H1 (cell line): ENCODE measurements around the gene NDUFS8. TPM values are rescaled to one million over a fixed set of nuclear protein-coding genes. Genes with fewer than 3 reads are reported as not detected.

Experiments used
- CTCF ChIA-PET: fragments of 300-600 bp; sonication (Branson Sonifier 250); formaldehyde crosslinking; loops from one replicate; lab custom pipeline; 2021; ENCODE audit not compliant: partially characterized antibody; lab: Charles Lee
- POLR2A ChIA-PET: fragments of 300-600 bp; sonication (Branson Sonifier 250); formaldehyde crosslinking; loops from one replicate; lab custom pipeline; 2021; ENCODE audit warnings: inconsistent platforms; ENCODE audit not compliant: partially characterized antibody; lab: Charles Lee
- DNase-seq, 2 experiments: peaks; one replicate each; pipeline versions ENCODE4 v3.0.0 to v3.0.0-alpha.2; 2010 to 2022; ENCODE audit warnings: low spot score in 2 of 2, low read depth in 1 of 2, mixed read lengths in 1 of 2
- FAIRE-seq: peaks from 2 replicates; lab custom pipeline; 2011; peaks lifted over from hg19 to GRCh38; lab: Jason Lieb, UNC
- H2AFZ ChIP-seq: 2 replicates; pipeline ENCODE4 v1.8.1; 2012; ENCODE audit warnings: low read length, inconsistent platforms
- H2AK5ac ChIP-seq: 2 replicates; pipeline ENCODE4 v1.6.1; 2013; ENCODE audit warnings: low read depth, low read length
- H2BK120ac ChIP-seq: replicated peaks from 2 replicates; pipeline ENCODE3; 2013; ENCODE audit warnings: low read depth, low read length, inconsistent platforms
- H2BK12ac ChIP-seq: 2 replicates; pipeline ENCODE4 v1.6.1; 2013; ENCODE audit warnings: low read depth, low read length
- H2BK15ac ChIP-seq: 2 replicates; pipeline ENCODE4 v1.6.1; 2013; ENCODE audit warnings: low read length
- H2BK20ac ChIP-seq: 2 replicates; pipeline ENCODE4 v1.6.1; 2013; ENCODE audit warnings: low read length
- H2BK5ac ChIP-seq: 2 replicates; pipeline ENCODE4 v1.6.1; 2013; ENCODE audit warnings: low read depth, low read length
- H3K14ac ChIP-seq: 2 replicates; pipeline ENCODE4 v1.6.1; 2013; ENCODE audit warnings: inconsistent platforms; ENCODE audit not compliant: insufficient read length
- H3K18ac ChIP-seq: 2 replicates; pipeline ENCODE4 v1.6.1; 2013; ENCODE audit warnings: low read length; ENCODE audit errors: extremely low read depth
- H3K23ac ChIP-seq: 2 replicates; pipeline ENCODE4 v1.6.1; 2013; ENCODE audit warnings: inconsistent platforms; ENCODE audit not compliant: insufficient read length
- H3K23me2 ChIP-seq: 2 replicates; pipeline ENCODE4 v1.6.1; 2013; ENCODE audit warnings: low read depth, low read length
- H3K27ac ChIP-seq: 2 replicates; pipeline ENCODE4 v1.6.1; 2011; ENCODE audit warnings: low read depth, low read length, inconsistent platforms
- H3K27me3 ChIP-seq, 4 experiments: replicated peaks in 1 of 4; 1 replicate in 1 of 4; 2 replicates in 3 of 4; pipeline versions ENCODE4 v1.6.1 to v1.8.1; 2011 to 2013; ENCODE audit warnings: low read length in 3 of 4, mild to moderate bottlenecking in 3 of 4, inconsistent platforms in 2 of 4, mixed read lengths in 2 of 4, moderate library complexity in 1 of 4; ENCODE audit not compliant: control insufficient read depth in 3 of 4, insufficient read depth in 3 of 4; ENCODE audit errors: extremely low read depth in 1 of 4
- H3K36me3 ChIP-seq, 4 experiments: 2 replicates each; pipeline versions ENCODE4 v1.6.1 to v1.8.1; 2011 to 2013; ENCODE audit warnings: mild to moderate bottlenecking in 4 of 4, low read length in 3 of 4, moderate library complexity in 2 of 4, control low read depth in 1 of 4, inconsistent platforms in 1 of 4; ENCODE audit not compliant: insufficient read depth in 4 of 4, control insufficient read depth in 2 of 4
- H3K4ac ChIP-seq: replicated peaks from 2 replicates; pipeline ENCODE3; 2013; ENCODE audit warnings: low read length, low read depth, mixed read lengths, inconsistent platforms; ENCODE audit not compliant: insufficient read length
- H3K4me1 ChIP-seq, 4 experiments: replicated peaks in 1 of 4; 1 replicate in 1 of 4; 2 replicates in 3 of 4; pipeline versions ENCODE4 v1.6.1 to v1.8.1; 2011 to 2013; ENCODE audit warnings: low read length in 3 of 4, inconsistent platforms in 2 of 4, mixed read lengths in 1 of 4; ENCODE audit not compliant: insufficient read depth in 4 of 4, control insufficient read depth in 3 of 4
- H3K4me2 ChIP-seq, 2 experiments: 2 replicates each; pipeline versions ENCODE4 v1.6.1 to v1.8.1; 2011 to 2013; ENCODE audit warnings: low read depth in 2 of 2, low read length in 2 of 2, control low read depth in 1 of 2, inconsistent platforms in 1 of 2, mild to moderate bottlenecking in 1 of 2; ENCODE audit not compliant: insufficient read depth in 1 of 2
- H3K4me3 ChIP-seq, 4 experiments: fragments of 200-600, 300-600 bp in 1 of 4; sonication (generic), shearing (Covaris generic), sonication (Bioruptor Twin) in 1 of 4; 2 replicates each; pipeline versions ENCODE4 v1.5.1 to v1.8.1; 2011 to 2016; ENCODE audit warnings: low read length in 4 of 4, low read depth in 3 of 4, control low read depth in 2 of 4, inconsistent platforms in 2 of 4, mild to moderate bottlenecking in 2 of 4, mixed read lengths in 1 of 4, moderate library complexity in 1 of 4; ENCODE audit not compliant: insufficient read depth in 2 of 4; ENCODE audit errors: extremely low read depth in 1 of 4
- H3K56ac ChIP-seq: replicated peaks from 2 replicates; pipeline ENCODE3; 2013; ENCODE audit warnings: low read depth, mild to moderate bottlenecking, mixed read lengths, low read length, inconsistent platforms; ENCODE audit not compliant: insufficient read length
- H3K79me1 ChIP-seq: 2 replicates; pipeline ENCODE4 v1.6.1; 2013; ENCODE audit warnings: low read depth, low read length, control low read depth
- H3K79me2 ChIP-seq, 2 experiments: 2 replicates each; pipeline versions ENCODE4 v1.6.1 to v1.8.1; 2012 to 2013; ENCODE audit warnings: low read length in 2 of 2, mild to moderate bottlenecking in 2 of 2, inconsistent platforms in 1 of 2; ENCODE audit not compliant: insufficient read depth in 2 of 2, control insufficient read depth in 1 of 2
- H3K9ac ChIP-seq, 4 experiments: replicated peaks in 1 of 4; 1 replicate in 1 of 4; 2 replicates in 3 of 4; pipeline versions ENCODE4 v1.6.1 to v1.8.1; 2011 to 2013; ENCODE audit warnings: low read depth in 3 of 4, low read length in 3 of 4, control low read depth in 2 of 4, mild to moderate bottlenecking in 2 of 4, moderate library complexity in 2 of 4, inconsistent platforms in 1 of 4; ENCODE audit errors: extremely low read depth in 1 of 4
- H3K9me3 ChIP-seq, 2 experiments: 2 replicates each; pipeline versions ENCODE4 v1.6.1 to v1.8.1; 2012 to 2013; ENCODE audit warnings: mild to moderate bottlenecking in 2 of 2, moderate library complexity in 2 of 2, control low read depth in 1 of 2, inconsistent platforms in 1 of 2, low read depth in 1 of 2, low read length in 1 of 2, mixed read lengths in 1 of 2; ENCODE audit not compliant: insufficient read depth in 2 of 2
- H4K20me1 ChIP-seq, 2 experiments: replicated peaks in 1 of 2; 2 replicates each; pipeline versions ENCODE3 to v1.8.1; 2011 to 2013; ENCODE audit warnings: inconsistent platforms in 2 of 2, low read length in 2 of 2, mild to moderate bottlenecking in 1 of 2; ENCODE audit not compliant: insufficient read depth in 2 of 2, control insufficient read depth in 1 of 2
- H4K5ac ChIP-seq: 2 replicates; pipeline ENCODE4 v1.6.1; 2013; ENCODE audit warnings: low read length, low read depth, mixed read lengths, inconsistent platforms; ENCODE audit not compliant: insufficient read length
- H4K8ac ChIP-seq: 2 replicates; pipeline ENCODE4 v1.8.0; 2013; ENCODE audit warnings: mild to moderate bottlenecking, moderate library complexity, low read length, inconsistent platforms; ENCODE audit not compliant: insufficient read depth; ENCODE audit errors: extremely low read depth
- H4K91ac ChIP-seq: replicated peaks from 2 replicates; pipeline ENCODE3; 2013; ENCODE audit warnings: low read length, mixed read lengths, inconsistent platforms; ENCODE audit not compliant: insufficient read length
- CBX5 ChIP-seq: fragments of 300-800, 300-1000 bp; sonication (generic); IDR thresholded peaks from 2 replicates; pipeline ENCODE4 v1.7.1; 2016; ENCODE audit warnings: antibody characterized with exemption, low read length, low read depth
- CTBP2 ChIP-seq: IDR thresholded peaks from 2 replicates; pipeline ENCODE4 v1.7.0; 2011; ENCODE audit warnings: borderline replicate concordance, mild to moderate bottlenecking, moderate library complexity, mixed read lengths, low read length; ENCODE audit not compliant: insufficient read depth, insufficient read length
- FOSL1 ChIP-seq: IDR thresholded peaks from 2 replicates; pipeline ENCODE4 v1.6.1; 2011; ENCODE audit warnings: mild to moderate bottlenecking, low read depth, low read length, moderate library complexity; ENCODE audit not compliant: insufficient read depth
- GABPA ChIP-seq: IDR thresholded peaks from 2 replicates; pipeline ENCODE4 v1.6.1; 2011; ENCODE audit warnings: mild to moderate bottlenecking, low read length, moderate library complexity, borderline replicate concordance; ENCODE audit not compliant: insufficient read depth
- JUN ChIP-seq: IDR thresholded peaks from 2 replicates; pipeline ENCODE4 v1.6.1; 2011; ENCODE audit warnings: low read depth, mild to moderate bottlenecking, improper control_type of control experiment, low read length
- NANOG ChIP-seq: IDR thresholded peaks from 2 replicates; pipeline ENCODE4 v1.6.1; 2011; ENCODE audit warnings: low read length, low read depth, mild to moderate bottlenecking, inconsistent platforms; ENCODE audit not compliant: insufficient read depth, poor library complexity, severe bottlenecking
- POU5F1 ChIP-seq: IDR thresholded peaks from 2 replicates; pipeline ENCODE4 v1.6.1; 2011; ENCODE audit warnings: low read depth, mild to moderate bottlenecking, low read length, moderate library complexity
- RBBP5 ChIP-seq: IDR thresholded peaks from 2 replicates; pipeline ENCODE4 v1.7.1; 2012; ENCODE audit warnings: low read depth, mild to moderate bottlenecking, inconsistent platforms, low read length, moderate library complexity, borderline replicate concordance
- RFX5 ChIP-seq: IDR thresholded peaks from 2 replicates; pipeline ENCODE4 v1.6.1; 2011; ENCODE audit warnings: low read depth, low read length, improper control_type of control experiment, borderline replicate concordance
- SAP30 ChIP-seq: fragments of 300-600 bp; sonication (generic); IDR thresholded peaks from 2 replicates; pipeline ENCODE4 v1.7.1; 2012; ENCODE audit warnings: low read length, moderate library complexity, mild to moderate bottlenecking, inconsistent platforms; ENCODE audit not compliant: insufficient read depth, insufficient replicate concordance
- SIRT6 ChIP-seq: IDR thresholded peaks from one replicate; pipeline ENCODE4 v1.7.1; 2012; ENCODE audit warnings: low read length, inconsistent platforms
- SP2 ChIP-seq: IDR thresholded peaks from 2 replicates; pipeline ENCODE4 v1.6.1; 2012; ENCODE audit warnings: mild to moderate bottlenecking, low read length, inconsistent platforms
- TEAD4 ChIP-seq: IDR thresholded peaks from 2 replicates; pipeline ENCODE4 v1.6.1; 2012; ENCODE audit warnings: low read depth, low read length, inconsistent platforms, mixed read lengths
- WGBS, 2 experiments: shearing (Covaris generic) in 1 of 2; methylation state at CpG; one replicate each; pipeline versions ENCODE4 v1.1.6 to v1.1.7; 2013 to 2015; ENCODE audit warnings: low lambda C conversion rate in 2 of 2, mixed read lengths in 2 of 2, inconsistent platforms in 1 of 2, low coverage in 1 of 2, missing lambda C conversion rate in 1 of 2; ENCODE audit not compliant: insufficient replicate concordance in 2 of 2, insufficient coverage in 1 of 2, insufficient read length in 1 of 2; ENCODE audit errors: extremely low coverage in 1 of 2, missing lambda C conversion rate in 1 of 2; 5-methylcytosine and 5-hydroxymethylcytosine counted together
- polyA plus RNA-seq, 7 experiments: library from polyadenylated mRNA; depleted of rRNA in 3 of 7; stranded (reverse) in 5 of 7; unstranded in 2 of 7; fragments of >200 nt in 5 of 7; fragments of 200-250 nt in 2 of 7; gene quantifications; 1 replicate in 5 of 7; 2 replicates in 1 of 7; 4 replicates in 1 of 7; pipeline versions ENCODE4 v1.2.1 to v1.2.3, GENCODE V29; 2011 to 2013; ENCODE audit warnings: missing spikeins in 2 of 7, mixed read lengths in 2 of 7
- total RNA-seq: library from RNA; stranded (reverse); fragmentation: NEBNext Ultra II Directional; extraction: Animal tissue kit (Norgen Biotek cat#: 25700); gene quantifications from 2 replicates; pipeline ENCODE4 v1.2.1, GENCODE V29; 2021

NDUFS8 gene
- total and polyA plus RNA-seq, 2 of the 8 experiments (the other 6 are each of a cell fraction or from before 2014, with no cell fraction given): 182 to 291 TPM

DNA sequence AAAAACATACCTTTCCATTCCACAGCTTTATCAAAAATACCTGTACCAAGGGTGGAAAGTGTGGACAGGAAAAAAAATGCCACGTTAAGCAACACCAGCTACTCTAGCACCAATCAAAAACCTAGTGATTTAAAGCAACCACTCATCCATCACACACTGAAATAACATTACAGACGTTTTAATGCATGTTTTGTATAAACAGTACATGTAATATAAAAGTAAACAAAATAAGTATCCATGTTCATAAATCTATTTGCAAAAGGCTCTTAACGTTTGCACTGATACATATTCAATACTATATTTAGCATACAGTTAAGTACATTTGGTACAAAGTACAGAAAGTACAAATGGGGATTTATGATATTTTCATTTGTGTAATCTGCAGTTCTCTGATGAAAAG lies 52.0 kb downstream of the NDUFS8 start:
- Histone ChIP-seq H2BK120ac (no peak overlapping the region), H3K27me3 (no peaks in the 10 kb centered on the region), H3K27ac (no peak overlapping the region), H3K56ac (no peak overlapping the region), H2BK12ac (no peak overlapping the region), H2BK20ac (no peak overlapping the region), H3K36me3 (peaks cover 2 to 35% (median 16%) of the 10 kb centered on the region in 4 experiments; a peak in 7 of 8 replicates), H3K4me2 (no peak overlapping the region), H3K4me1 (no peaks in the 10 kb centered on the region), H2BK15ac (no peak overlapping the region), H2AFZ (no peak overlapping the region), H3K79me1 (peaks cover 14% of the 10 kb centered on the region), H2BK5ac (no peak overlapping the region), H4K8ac (no peak overlapping the region), H2AK5ac (no peak overlapping the region), H4K20me1 (peaks cover 3 to 12% of the 10 kb centered on the region in 2 experiments), H3K4ac (no peak overlapping the region), H3K23ac (no peak overlapping the region), H3K14ac (no peak overlapping the region), H3K4me3 (no peak overlapping the region), H4K5ac (no peak overlapping the region), H3K9me3 (no peaks in the 10 kb centered on the region), H3K9ac (no peak overlapping the region), H3K18ac (no peak overlapping the region), H3K79me2 (peaks cover 3 to 66% of the 10 kb centered on the region in 2 experiments; a peak in 3 of 4 replicates), H3K23me2 (no peaks in the 10 kb centered on the region), H4K91ac (no peak overlapping the region)
- DNase-seq (no peak), FAIRE-seq (no peak)
- ChIA-PET POLR2A (interaction anchor here (2.1 to 3.4 kb wide), 2 partner anchors 10 to 11 kb away, joined by 7 to 12 read pairs; no protein-coding TSS in a partner anchor), CTCF (interaction anchor here (1.0 kb wide), 1 partner anchor 12 kb away, joined by 3 read pairs; no protein-coding TSS in a partner anchor)
- WGBS, 2 experiments: 90% methylated on average over 3 of the region's 3 CpGs; no CpG with 5 or more reads in 1 of the 2 experiments
- TF ChIP-seq JUN (no peak), RFX5 (no peak), POU5F1 (no peak), RBBP5 (no peak), GABPA (no peak), SP2 (no peak), FOSL1 (no peak), TEAD4 (no peak), NANOG (no peak), SIRT6 (no peak), CTBP2 (no peak), CBX5 (no peak), SAP30 (no peak)
